ENCODE measurements around the gene LRIG1.

The LRIG1 gene

GRCh38 chr3:66442254-66443117, 58.3 kb downstream of the LRIG1 start:
- Histone ChIP-seq H3K36me3 (replicated peaks; ENCODE audit: insufficient read depth, low read length) (no peaks in the 10 kb centered on the region), H3K9me3 (replicated peaks; ENCODE audit: insufficient read depth, low read length) (no peaks in the 10 kb centered on the region), H2AFZ (ENCODE audit: low read length) (no peak overlapping the region), H3K79me2 (ENCODE audit: low read length) (peaks cover 53% of the 10 kb centered on the region), H3K4me3 (ENCODE audit: low read length) (no peak overlapping the region), H3K9me2 (replicated peaks; ENCODE audit: insufficient read depth, low read length) (no peaks in the 10 kb centered on the region), H3K4me2 (ENCODE audit: low read depth, low read length) (no peak overlapping the region), H4K20me1 (ENCODE audit: insufficient read depth, low read length) (no peaks in the 10 kb centered on the region), H3K9ac (ENCODE audit: low read length) (no peak overlapping the region), H3K27ac (ENCODE audit: low read length) (no peak overlapping the region), H3F3A (ENCODE audit: insufficient read depth, low read length) (no peaks in the 10 kb centered on the region), H3K27me3 (replicated peaks; ENCODE audit: insufficient read depth, low read length) (no peaks in the 10 kb centered on the region), H3K4me1 (ENCODE audit: low read length) (no peaks in the 10 kb centered on the region)
- no peak for TF ChIP-seq EZH2phosphoT487 (IDR thresholded peaks at IDR 0.05; ENCODE audit: low read length)
- TF ChIP-seq EZH2 (optimal IDR thresholded peaks at IDR 0.05; ENCODE audit: low read depth, low read length) = no peak
- TF ChIP-seq, protein P1, sequence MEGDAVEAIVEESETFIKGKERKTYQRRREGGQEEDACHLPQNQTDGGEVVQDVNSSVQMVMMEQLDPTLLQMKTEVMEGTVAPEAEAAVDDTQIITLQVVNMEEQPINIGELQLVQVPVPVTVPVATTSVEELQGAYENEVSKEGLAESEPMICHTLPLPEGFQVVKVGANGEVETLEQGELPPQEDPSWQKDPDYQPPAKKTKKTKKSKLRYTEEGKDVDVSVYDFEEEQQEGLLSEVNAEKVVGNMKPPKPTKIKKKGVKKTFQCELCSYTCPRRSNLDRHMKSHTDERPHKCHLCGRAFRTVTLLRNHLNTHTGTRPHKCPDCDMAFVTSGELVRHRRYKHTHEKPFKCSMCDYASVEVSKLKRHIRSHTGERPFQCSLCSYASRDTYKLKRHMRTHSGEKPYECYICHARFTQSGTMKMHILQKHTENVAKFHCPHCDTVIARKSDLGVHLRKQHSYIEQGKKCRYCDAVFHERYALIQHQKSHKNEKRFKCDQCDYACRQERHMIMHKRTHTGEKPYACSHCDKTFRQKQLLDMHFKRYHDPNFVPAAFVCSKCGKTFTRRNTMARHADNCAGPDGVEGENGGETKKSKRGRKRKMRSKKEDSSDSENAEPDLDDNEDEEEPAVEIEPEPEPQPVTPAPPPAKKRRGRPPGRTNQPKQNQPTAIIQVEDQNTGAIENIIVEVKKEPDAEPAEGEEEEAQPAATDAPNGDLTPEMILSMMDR (IDR thresholded peaks at IDR 0.05; ENCODE audit: low read length) = no peak
- DNase-seq = no peak

DNA sequence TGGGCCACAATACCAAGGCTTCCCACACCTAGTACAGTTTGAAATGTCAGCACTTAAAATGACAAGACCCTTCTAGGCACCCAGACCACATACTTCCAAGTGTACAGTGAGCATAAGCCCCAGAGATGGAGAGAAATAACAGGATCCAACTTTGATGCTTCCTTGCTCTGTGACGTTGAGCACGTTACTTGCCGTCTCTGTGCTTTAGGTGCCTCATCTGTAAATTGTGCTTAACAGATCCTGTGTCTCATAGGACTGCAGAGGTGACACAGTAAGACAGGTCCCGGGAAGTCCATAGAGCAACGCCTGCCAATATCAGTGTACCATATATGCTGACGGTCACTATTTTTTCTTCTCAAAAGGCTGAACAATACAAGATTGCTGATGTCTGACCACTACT, 59.1 kb downstream of the LRIG1 start:
- Histone ChIP-seq H3K27ac (ENCODE audit: low read length) (no peak overlapping the region), H3K4me1 (ENCODE audit: low read length) (no peaks in the 10 kb centered on the region), H3K9me2 (replicated peaks; ENCODE audit: insufficient read depth, low read length) (no peaks in the 10 kb centered on the region), H3F3A (ENCODE audit: insufficient read depth, low read length) (no peaks in the 10 kb centered on the region), H3K4me2 (ENCODE audit: low read depth, low read length) (no peak overlapping the region), H3K4me3 (ENCODE audit: low read length) (no peak overlapping the region), H2AFZ (ENCODE audit: low read length) (no peak overlapping the region), H3K27me3 (replicated peaks; ENCODE audit: insufficient read depth, low read length) (no peaks in the 10 kb centered on the region), H4K20me1 (ENCODE audit: insufficient read depth, low read length) (no peaks in the 10 kb centered on the region), H3K79me2 (ENCODE audit: low read length) (peaks cover 56% of the 10 kb centered on the region), H3K9me3 (replicated peaks; ENCODE audit: insufficient read depth, low read length) (no peaks in the 10 kb centered on the region), H3K9ac (ENCODE audit: low read length) (no peak overlapping the region), H3K36me3 (replicated peaks; ENCODE audit: insufficient read depth, low read length) (no peaks in the 10 kb centered on the region)
- no peak for DNase-seq
- TF ChIP-seq EZH2 (optimal IDR thresholded peaks at IDR 0.05; ENCODE audit: low read depth, low read length) (no peak), EZH2phosphoT487 (IDR thresholded peaks at IDR 0.05; ENCODE audit: low read length) (no peak)
- TF ChIP-seq, protein P1 (IDR thresholded peaks at IDR 0.05; ENCODE audit: low read length) = no peak

GRCh38 chr3:66441129-66441528, 59.7 kb downstream of the LRIG1 start:
- H3K79me2 ChIP-seq (ENCODE audit: low read length) = peaks cover 60% of the 10 kb centered on the region
- no peak overlapping the region for H3K27ac ChIP-seq (ENCODE audit: low read length)
- H3K27me3 ChIP-seq (replicated peaks; ENCODE audit: insufficient read depth, low read length) = no peaks in the 10 kb centered on the region
- TF ChIP-seq, protein P1 (IDR thresholded peaks at IDR 0.05; ENCODE audit: low read length) = no peak
- TF ChIP-seq EZH2phosphoT487 (IDR thresholded peaks at IDR 0.05; ENCODE audit: low read length) = no peak
- TF ChIP-seq EZH2 (optimal IDR thresholded peaks at IDR 0.05; ENCODE audit: low read depth, low read length) = no peak
- H3K4me3 ChIP-seq (ENCODE audit: low read length) = no peak overlapping the region
- H3F3A ChIP-seq (ENCODE audit: insufficient read depth, low read length) = no peaks in the 10 kb centered on the region
- H2AFZ ChIP-seq (ENCODE audit: low read length) = no peak overlapping the region
- DNase-seq = no peak
- no peaks in the 10 kb centered on the region for H3K9me3 ChIP-seq (replicated peaks; ENCODE audit: insufficient read depth, low read length)
- no peaks in the 10 kb centered on the region for H3K4me1 ChIP-seq (ENCODE audit: low read length)
- no peaks in the 10 kb centered on the region for H4K20me1 ChIP-seq (ENCODE audit: insufficient read depth, low read length)
- H3K36me3 ChIP-seq (replicated peaks; ENCODE audit: insufficient read depth, low read length) = no peaks in the 10 kb centered on the region
- no peaks in the 10 kb centered on the region for H3K9me2 ChIP-seq (replicated peaks; ENCODE audit: insufficient read depth, low read length)
- no peak overlapping the region for H3K9ac ChIP-seq (ENCODE audit: low read length)
- no peak overlapping the region for H3K4me2 ChIP-seq (ENCODE audit: low read depth, low read length)

All from MM.1S (cell line).